Activated T-helper 1 cell treated with Interleukin-2 at 50 U/mL for 16 hours (primary cell): Measurements from ENCODE around the gene ZSCAN31.
"Not testable (repeated sequence)": the region's sequence is repeated elsewhere in the genome, so short reads cannot be mapped to it uniquely, and the experiment has no call there.

ENCODE experiments used
- DNase-seq: peaks from one replicate; pipeline ENCODE4 v3.0.0-alpha.2; 2020; ENCODE audit warnings: low read depth

ZSCAN31 gene

GRCh38 chr6:28335564-28336283, at the start of gene ZSCAN31:
Gene ZSCAN31 (minus strand): TSS chr6:28336148. CDS start chr6:28329683, 6,465 bp downstream.
- DNase-seq = peak; percentile 63

GRCh38 chr6:28384143-28384533, 48.2 kb upstream of the ZSCAN31 start:
- DNase-seq = no peak

DNA sequence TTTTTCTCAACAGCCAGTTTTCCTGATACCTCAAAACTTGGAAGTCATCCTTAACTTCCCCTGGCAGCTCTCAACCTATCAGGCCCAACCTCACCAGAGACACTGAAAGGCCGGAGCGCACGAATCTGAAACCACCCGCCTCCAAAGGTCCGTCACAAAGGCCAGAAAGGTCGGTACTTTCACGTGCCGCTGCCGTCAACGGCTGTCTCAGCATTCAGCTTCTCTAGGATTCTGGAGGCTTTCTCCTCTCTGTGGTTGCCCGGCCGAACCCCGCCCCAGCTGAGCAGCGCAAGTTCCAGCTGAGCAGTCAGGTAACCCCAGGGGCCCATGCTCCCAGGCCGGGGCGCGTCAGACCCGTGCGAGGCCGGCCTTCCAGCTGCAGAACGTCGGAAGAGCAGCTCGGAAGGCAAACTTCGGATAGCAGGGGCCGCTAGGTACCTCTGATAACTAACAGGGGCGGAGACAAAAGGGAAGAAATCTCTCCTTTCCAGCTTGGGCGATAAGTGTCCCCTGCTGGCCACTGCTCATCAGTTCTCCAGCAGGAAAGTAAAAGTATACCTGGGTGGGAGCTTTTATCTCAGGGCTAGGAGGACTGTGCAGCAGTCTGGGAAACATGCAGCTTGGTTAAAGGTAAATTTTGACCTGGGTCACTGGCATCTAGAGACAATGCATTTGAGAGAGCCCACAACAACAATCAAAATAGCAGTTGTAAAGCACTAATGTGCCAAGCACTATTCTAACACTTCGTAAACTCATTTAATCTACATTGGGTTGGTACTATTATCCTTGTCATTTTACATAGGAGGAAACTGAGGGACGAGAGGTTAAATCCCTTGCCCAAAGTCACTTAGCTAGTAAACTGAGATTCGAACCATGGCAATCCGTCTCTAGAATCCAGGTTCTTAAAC, 47.5 kb upstream of the ZSCAN31 start:
- no peak for DNase-seq

DNA sequence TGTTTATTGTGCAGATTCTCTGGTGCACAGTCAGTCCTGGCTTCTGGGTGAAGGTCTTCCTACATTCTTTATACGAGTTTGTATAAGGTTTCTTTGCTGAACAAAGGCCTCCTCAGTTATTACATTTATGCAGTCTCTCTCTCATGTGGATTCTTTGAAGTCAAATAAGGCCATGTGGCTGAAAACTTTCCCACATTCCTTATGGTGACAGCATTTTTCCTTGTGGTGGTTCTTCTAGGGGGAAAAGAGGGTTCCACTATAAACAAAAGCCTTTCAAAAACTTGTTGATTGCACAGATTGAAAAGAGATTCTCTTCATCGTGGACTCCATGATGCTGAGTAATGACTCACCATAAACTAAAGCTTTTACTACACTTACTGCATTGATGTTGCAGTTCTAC, 44.4 kb upstream of the ZSCAN31 start:
- no peak for DNase-seq

GRCh38 chr6:28378644-28379043, 42.7 kb upstream of the ZSCAN31 start:
- no peak for DNase-seq

- no peak for DNase-seq
Observed at GRCh38 chr6:28377879-28378278, 41.9 kb upstream of the ZSCAN31 start.

GRCh38 chr6:28373925-28374324, 38.0 kb upstream of the ZSCAN31 start:
- no peak for DNase-seq

DNA sequence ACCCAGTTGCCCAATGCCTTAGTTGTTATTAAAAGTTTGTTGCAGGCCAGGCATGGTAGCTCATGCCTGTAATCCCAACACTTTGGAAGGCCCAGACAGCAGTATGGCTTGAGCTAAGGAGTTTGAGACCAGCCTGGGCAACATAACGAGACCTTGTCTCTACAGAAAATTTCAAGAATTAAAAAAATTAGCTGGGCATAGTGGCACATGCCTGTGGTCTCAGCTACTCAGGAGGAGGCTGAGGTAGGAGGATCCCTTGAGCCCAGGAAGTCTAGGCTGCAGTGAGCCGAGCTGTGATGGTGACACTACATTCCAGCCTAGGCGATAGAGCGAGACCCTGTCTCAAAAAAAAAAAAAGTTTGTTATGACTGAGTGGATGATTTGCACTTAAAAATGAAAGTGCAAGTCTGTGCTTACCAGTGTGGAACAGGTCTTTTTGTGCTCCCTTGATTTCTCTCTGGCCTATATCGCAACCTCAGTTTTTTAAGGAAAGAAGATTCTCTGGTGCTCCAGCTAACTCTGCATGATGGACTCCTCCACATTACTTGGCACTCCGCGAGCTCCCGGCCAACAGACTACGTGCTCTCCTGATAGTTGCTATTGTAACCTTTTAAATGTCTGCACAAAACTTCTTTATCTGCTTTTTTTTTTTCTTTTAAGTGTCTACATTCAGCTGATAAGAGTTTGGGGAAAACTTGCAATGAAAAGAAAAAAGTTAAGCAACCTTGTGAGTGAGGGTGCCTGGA, 35.9 kb upstream of the ZSCAN31 start:
- no peak for DNase-seq

DNA sequence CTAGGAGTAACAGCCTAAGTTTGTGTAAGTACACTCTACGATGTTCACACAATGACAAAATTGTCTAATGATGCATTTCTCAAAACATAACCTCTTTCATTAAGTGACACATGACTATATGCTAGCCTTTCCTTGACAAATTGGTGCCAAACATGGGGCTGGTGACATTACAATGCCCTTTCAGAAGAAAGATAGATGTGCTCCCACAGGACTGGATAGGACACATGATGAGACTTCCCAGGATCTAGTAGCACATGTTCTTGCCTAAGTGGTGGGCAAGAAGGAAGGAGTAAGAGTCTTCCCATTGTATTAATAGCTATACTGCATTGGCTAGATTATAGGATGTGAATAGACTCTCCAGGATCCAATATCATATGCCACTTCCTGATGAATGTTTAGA, 35.3 kb upstream of the ZSCAN31 start:
- DNase-seq = no peak

- DNase-seq = no peak
Observed at GRCh38 chr6:28370440-28370839, 34.5 kb upstream of the ZSCAN31 start.

DNA sequence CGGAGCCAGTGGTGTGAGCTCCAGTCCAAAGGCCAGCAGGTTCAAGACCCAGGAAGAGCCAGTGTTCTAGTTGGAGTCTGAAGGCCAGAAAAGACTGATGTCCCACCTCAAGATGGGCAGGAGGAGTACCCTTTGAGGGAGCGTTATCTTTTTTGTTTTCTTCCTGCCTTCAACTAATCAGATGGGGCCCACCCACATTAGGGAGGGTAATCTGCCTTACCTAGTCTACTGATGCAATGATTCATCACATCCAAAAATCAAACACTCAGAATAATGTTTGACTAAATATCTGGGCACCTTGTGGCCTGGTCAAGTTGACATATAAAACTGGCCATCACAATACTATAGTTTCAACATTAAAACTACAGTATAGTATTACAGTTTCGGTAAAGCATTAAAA, 33.5 kb upstream of the ZSCAN31 start:
- DNase-seq = no peak

GRCh38 chr6:28368522-28368921, 32.6 kb upstream of the ZSCAN31 start:
- DNase-seq = no peak

- DNase-seq = not testable (repeated sequence)
Observed at GRCh38 chr6:28365590-28365989, 29.6 kb upstream of the ZSCAN31 start.

DNA sequence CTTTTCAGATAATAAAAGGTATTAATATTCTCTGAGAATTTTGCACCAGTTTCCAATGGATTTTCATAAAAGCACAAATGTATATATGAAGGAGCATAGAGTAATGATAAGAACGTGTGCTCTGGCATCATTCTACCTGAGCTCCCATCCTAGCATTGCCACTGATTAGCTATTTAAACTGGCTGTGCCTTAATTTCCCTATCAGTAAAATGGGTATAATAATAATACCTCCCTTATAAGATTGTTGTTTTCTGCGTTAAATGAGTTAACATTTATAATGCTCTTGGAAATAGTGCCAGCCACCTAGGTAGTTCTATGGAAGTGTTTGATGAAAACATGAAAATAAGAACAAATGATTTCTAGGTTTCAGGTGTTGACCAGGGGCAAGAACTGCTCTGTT, 25.0 kb upstream of the ZSCAN31 start:
- no peak for DNase-seq

GRCh38 chr6:28359562-28359961, 23.6 kb upstream of the ZSCAN31 start:
- not testable (repeated sequence) for DNase-seq

DNA sequence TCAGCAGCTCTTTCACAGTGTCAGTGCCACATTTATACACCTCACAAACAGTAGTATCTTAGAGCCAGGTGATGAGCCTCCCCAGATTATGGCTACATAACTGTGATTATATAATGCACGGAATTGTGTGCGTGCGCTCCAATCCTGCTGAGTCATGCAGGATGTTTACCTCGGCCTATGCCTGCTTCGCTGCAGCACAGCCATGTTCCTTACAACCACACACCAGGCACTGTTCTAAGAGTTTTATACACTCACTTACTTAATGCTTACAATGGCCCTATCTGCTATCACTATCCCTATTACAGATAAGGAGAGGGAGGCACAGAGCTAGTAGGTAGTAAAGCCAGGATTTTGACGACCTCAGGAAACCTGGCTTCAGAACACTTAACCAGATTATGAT, 21.1 kb upstream of the ZSCAN31 start:
- no peak for DNase-seq

DNA sequence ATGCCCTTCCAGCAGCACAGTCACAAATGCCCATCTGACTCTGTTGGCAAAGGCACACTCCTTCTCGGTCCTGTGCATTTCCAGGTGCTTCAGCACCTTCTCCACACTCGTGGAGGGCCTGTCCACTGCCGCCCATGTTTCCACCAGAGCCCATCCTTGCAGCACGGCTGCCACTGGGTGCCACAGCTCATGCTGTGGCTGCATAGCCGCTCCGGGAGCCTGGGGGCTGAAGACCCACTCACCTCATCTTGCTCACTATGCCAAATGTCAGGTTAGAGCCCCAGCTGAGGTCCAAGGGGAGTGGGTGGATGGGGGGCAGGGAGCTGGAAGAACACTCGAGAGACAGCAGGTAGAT, 20.7 kb upstream of the ZSCAN31 start:
- no peak for DNase-seq

- peak; percentile 24 for DNase-seq
Observed at GRCh38 chr6:28355743-28356665, 20.1 kb upstream of the ZSCAN31 start.

GRCh38 chr6:28354688-28355554, 19.0 kb upstream of the ZSCAN31 start:
- DNase-seq = no peak

DNA sequence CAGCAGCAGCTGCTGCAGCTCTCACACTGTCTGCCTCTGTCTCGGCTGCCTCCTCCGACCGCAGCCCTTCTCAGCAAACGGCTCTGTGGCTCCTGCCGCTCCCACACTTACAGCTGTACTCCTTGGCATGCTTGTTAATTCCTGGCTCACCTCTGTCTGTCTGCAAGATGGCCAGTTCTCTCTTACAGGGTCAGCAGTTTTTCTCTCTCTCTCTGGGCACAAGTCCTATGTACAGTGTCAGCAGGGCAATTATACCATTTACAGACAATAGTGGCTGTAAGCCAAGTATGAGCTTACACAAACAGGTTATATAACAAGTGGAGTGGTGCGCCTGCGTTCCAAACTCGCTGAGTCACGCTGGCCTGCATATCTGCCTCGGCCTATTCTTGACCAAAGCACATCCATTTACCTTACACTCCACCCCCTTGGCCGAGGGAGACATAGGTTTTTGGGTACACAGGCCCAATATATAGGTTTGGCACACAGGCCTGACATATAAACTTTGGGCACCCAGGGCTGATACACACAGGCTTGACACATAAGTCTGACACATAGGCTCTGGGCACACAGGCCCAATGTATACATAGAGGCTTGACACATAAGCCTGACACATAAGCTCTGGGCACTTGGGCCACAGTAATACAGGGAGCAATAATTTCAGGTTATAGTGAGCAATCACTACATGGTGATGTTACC, 18.2 kb upstream of the ZSCAN31 start:
- DNase-seq = no peak
